K562 (cell line): ENCODE data around the gene COL23A1. TPM values are rescaled to one million over a fixed set of nuclear protein-coding genes. Genes with fewer than 3 reads are reported as not detected.

Experiments
- ATAC-seq: fragments of 200-7000 bp; cut with Tn5 transposase; 3 replicates; pipeline ENCODE4 v1.9.1; 2020; ENCODE audit warnings: moderate library complexity
- BruUV-seq: library from RNA; stranded (reverse); fragments of 400-500 nt; replicated peaks from 2 replicates; lab custom pipeline; 2021; lab: Mats Ljungman, UMichigan
- CTCF ChIA-PET: fragments of 300-600 bp; formaldehyde crosslinking; extraction: SDS; loops from one replicate; lab custom pipeline; 2021; ENCODE audit warnings: low intra/inter-chr PET ratio; lab: Yijun Ruan, JAX
- POLR2A ChIA-PET: fragments of 300-600, 350-650 bp; sonication (Branson Sonifier 250); formaldehyde crosslinking; extraction: SDS; loops from one replicate; lab custom pipeline; 2021; ENCODE audit warnings: antibody characterized with exemption, inconsistent platforms; lab: Yijun Ruan, JAX
- DNase-seq, 4 experiments: peaks; one replicate each; pipeline versions ENCODE4 v3.0.0 to v3.0.0-alpha.2; 2011 to 2018; ENCODE audit warnings: low spot score in 3 of 4, mixed read lengths in 3 of 4; ENCODE audit errors: extremely low read depth in 1 of 4
- FAIRE-seq: peaks from 2 replicates; lab custom pipeline; 2011; peaks lifted over from hg19 to GRCh38; lab: Jason Lieb, UNC
- H2AFZ ChIP-seq: 2 replicates; pipeline ENCODE4 v1.6.0; 2011; ENCODE audit warnings: low read depth, low read length, control low read depth, inconsistent platforms
- H3K27ac ChIP-seq: fragments of 200-600 bp; 3 replicates; pipeline ENCODE4 v1.8.0; 2011; ENCODE audit warnings: low read depth, mild to moderate bottlenecking, control low read depth, inconsistent platforms, low read length, moderate library complexity, mixed read lengths; ENCODE audit errors: extremely low read depth
- H3K27me3 ChIP-seq, 2 experiments: fragments of 300-600 bp in 1 of 2; 2 replicates in 1 of 2; 3 replicates in 1 of 2; pipeline versions ENCODE4 v1.6.0 to v1.8.0; 2011; ENCODE audit warnings: inconsistent platforms in 2 of 2, low read length in 2 of 2, mild to moderate bottlenecking in 1 of 2, mixed read lengths in 1 of 2, moderate library complexity in 1 of 2; ENCODE audit not compliant: control insufficient read depth in 2 of 2, insufficient read depth in 2 of 2
- H3K36me3 ChIP-seq: fragments of 300-600 bp; 3 replicates; pipeline ENCODE4 v1.8.0; 2011; ENCODE audit warnings: mild to moderate bottlenecking, low read length, inconsistent platforms; ENCODE audit not compliant: control insufficient read depth, insufficient read depth
- H3K4me1 ChIP-seq, 2 experiments: fragments of 200-600 bp in 1 of 2; replicated peaks in 1 of 2; 2 replicates in 1 of 2; 3 replicates in 1 of 2; pipeline versions ENCODE4 v1.5.1 to v1.8.0; 2011; ENCODE audit warnings: inconsistent platforms in 2 of 2, low read length in 2 of 2, mild to moderate bottlenecking in 1 of 2, mixed read lengths in 1 of 2, moderate library complexity in 1 of 2; ENCODE audit not compliant: control insufficient read depth in 2 of 2, insufficient read depth in 2 of 2
- H3K4me2 ChIP-seq: 2 replicates; pipeline ENCODE4 v1.6.1; 2011; ENCODE audit warnings: low read length, control low read depth, inconsistent platforms, mixed read lengths; ENCODE audit not compliant: insufficient read depth
- H3K4me3 ChIP-seq: fragments of 200-600 bp; sonication (generic), shearing (Covaris generic); 2 replicates; pipeline ENCODE4 v1.5.1; 2016; ENCODE audit warnings: control low read depth, inconsistent platforms
- H3K79me2 ChIP-seq: fragments of 200-600 bp; 3 replicates; pipeline ENCODE4 v1.8.0; 2011; ENCODE audit warnings: low read length, inconsistent platforms; ENCODE audit not compliant: control insufficient read depth, insufficient read depth
- H3K9ac ChIP-seq, 2 experiments: 2 replicates each; pipeline versions ENCODE4 v1.6.0 to v1.6.1; 2011; ENCODE audit warnings: low read depth in 2 of 2, low read length in 2 of 2, control low read depth in 1 of 2, inconsistent platforms in 1 of 2, mild to moderate bottlenecking in 1 of 2, mixed read lengths in 1 of 2; ENCODE audit not compliant: insufficient read depth in 1 of 2
- H3K9me1 ChIP-seq: one replicate; pipeline ENCODE4 v1.6.0; 2011; ENCODE audit warnings: inconsistent platforms, mild to moderate bottlenecking, low read length, moderate library complexity; ENCODE audit not compliant: control insufficient read depth, insufficient read depth
- H3K9me3 ChIP-seq: replicated peaks from 2 replicates; pipeline ENCODE4 v1.5.1; 2011; ENCODE audit warnings: low read depth, low read length, inconsistent platforms; ENCODE audit not compliant: control insufficient read depth, insufficient read depth
- H4K20me1 ChIP-seq: replicated peaks from 2 replicates; pipeline ENCODE4 v1.6.1; 2011; ENCODE audit warnings: low read length, inconsistent platforms, mixed read lengths; ENCODE audit not compliant: control insufficient read depth, insufficient read depth
- ADNP ChIP-seq: fragments of 200-800 bp; sonication (Bioruptor generic); IDR thresholded peaks from 2 replicates; pipeline ENCODE4 v1.6.1; 2016; ENCODE audit warnings: missing genetic modification characterization, missing compliant biosample characterization
- HEY1 ChIP-seq: fragments of 250-450 bp; sonication (Bioruptor Pico); IDR thresholded peaks from 2 replicates; pipeline ENCODE4 v1.5.0; 2020; ENCODE audit warnings: mild to moderate bottlenecking, moderate library complexity, borderline replicate concordance
- NBN ChIP-seq: fragments of 450-650 bp; IDR thresholded peaks from 2 replicates; pipeline ENCODE4 v1.6.1; 2016; ENCODE audit warnings: low read depth, mild to moderate bottlenecking
- RERE ChIP-seq: sonication (generic); formaldehyde crosslinking; IDR thresholded peaks from 2 replicates; pipeline ENCODE4 v1.8.0; 2023; ENCODE audit warnings: missing genetic modification reagents, mild to moderate bottlenecking, borderline replicate concordance
- SOX6 ChIP-seq: fragments of 450-650 bp; IDR thresholded peaks from 2 replicates; pipeline ENCODE4 v1.6.1; 2014; ENCODE audit warnings: mild to moderate bottlenecking
- SP2 ChIP-seq: IDR thresholded peaks from 2 replicates; pipeline ENCODE4 v1.6.1; 2011; ENCODE audit warnings: mild to moderate bottlenecking, low read depth, low read length, moderate library complexity; ENCODE audit not compliant: poor library complexity, severe bottlenecking; ENCODE audit errors: extremely low read depth
- ZBTB11 ChIP-seq, 3 experiments: fragments of 200-800 bp in 1 of 3; fragments of 250-450 bp in 1 of 3; fragments of 450-650 bp in 1 of 3; sonication (Bioruptor Pico) in 1 of 3; sonication (Bioruptor generic) in 1 of 3; formaldehyde crosslinking in 1 of 3; IDR thresholded peaks; 2 replicates each; pipeline versions ENCODE4 v1.6.1 to v1.8.0; 2016 to 2022; ENCODE audit warnings: mild to moderate bottlenecking in 2 of 3, missing genetic modification characterization in 2 of 3, missing compliant biosample characterization in 1 of 3, moderate library complexity in 1 of 3
- ZNF324 ChIP-seq: fragments of 250-450 bp; sonication (Bioruptor Pico); IDR thresholded peaks from 2 replicates; pipeline ENCODE4 v1.4.0; 2020; ENCODE audit warnings: mild to moderate bottlenecking
- WGBS: fragments of 100-300 bp; shearing (Covaris generic); methylation state at CpG from one replicate; pipeline ENCODE4 v1.1.6; 2016; ENCODE audit warnings: low coverage, mixed read lengths; ENCODE audit not compliant: insufficient coverage; ENCODE audit errors: missing lambda C conversion rate; 5-methylcytosine and 5-hydroxymethylcytosine counted together
- in situ Hi-C: fragments of 300-500 bp; cut with MboI; formaldehyde crosslinking; loops from 4 replicates; pipeline ENCODE4 v1.15.0; 2018; ENCODE audit warnings: inconsistent platforms, mixed read lengths
- intact Hi-C: fragments of 100-400 bp; cut with micrococcal nuclease; formaldehyde crosslinking; loops from 2 replicates; pipeline ENCODE4 v1.14.2; 2022
- polyA plus RNA-seq, 8 experiments: library from polyadenylated mRNA; depleted of rRNA in 4 of 8; stranded (reverse) in 5 of 8; unstranded in 3 of 8; fragments of >200 nt; fragmentation: Nextera tagmentation in 2 of 8; fragmentation: Illumina TruSeq in 1 of 8; extraction: Ambion mirVana in 2 of 8; extraction: Trizol in 1 of 8; gene quantifications; 2 replicates each; pipeline versions ENCODE4 v1.2.1 to v1.2.3, GENCODE V29; 2011 to 2014; ENCODE audit warnings: inconsistent platforms in 1 of 8, missing spikeins in 1 of 8
- total RNA-seq, 7 experiments: library from RNA; depleted of rRNA in 6 of 7; stranded (reverse); fragments of >200 nt in 6 of 7; fragmentation: Illumina TruSeq in 2 of 7; extraction: Trizol in 2 of 7; gene quantifications; 2 replicates each; pipeline versions ENCODE4 v1.2.1 to v1.2.3, GENCODE V29; 2011 to 2021; ENCODE audit warnings: low replicate concordance in 1 of 7

Gene COL23A1
- total and polyA plus RNA-seq, 9 of the 15 experiments (the other 6 are each of a cell fraction or from before 2014, with no cell fraction given): 0.09 TPM; not detected in 8

- no peak for TF ChIP-seq ZBTB11 (CRISPR knock-in tag; IDR thresholded peaks at IDR 0.05)
- no peak for TF ChIP-seq SOX6
- TF ChIP-seq SP2: no peak
- TF ChIP-seq ADNP (tag): no peak
- TF ChIP-seq, all 486 proteins: peak for 0
These were observed 204.7 kb downstream of the COL23A1 start (continued) for GRCh38 chr5:178385496-178385890.

GRCh38 chr5:178384816-178385495 lies 205.2 kb downstream of the COL23A1 start:
- 7% methylated on average over 14 of the region's 15 CpGs for WGBS
- H3K79me2 ChIP-seq: no peaks in the 10 kb centered on the region
- no peak overlapping the region for H3K27ac ChIP-seq
- ChIA-PET CTCF (no interaction called here), POLR2A (interaction anchor here (0.5 to 1.4 kb wide), 4 partner anchors 12 to 23 kb away, joined by 3 to 5 read pairs (median 3); no protein-coding TSS in a partner anchor)
- H3K9me1 ChIP-seq: no peaks in the 10 kb centered on the region
- no peak overlapping the region for H3K9ac ChIP-seq
- ATAC-seq (peak; percentile 49), FAIRE-seq (no peak), DNase-seq (peak in 1 of 4 experiments; percentile 25)
- H3K9me3 ChIP-seq: no peaks in the 10 kb centered on the region
- peaks cover 58 to 100% of the 10 kb centered on the region in 2 experiments for H3K27me3 ChIP-seq
- H3K4me3 ChIP-seq: no peak overlapping the region
- H2AFZ ChIP-seq: no peak overlapping the region
- no peak overlapping the region for H3K4me2 ChIP-seq
- peaks cover 0 to 10% of the 10 kb centered on the region in 2 experiments; a peak in 2 of 5 replicates for H3K4me1 ChIP-seq
- BruUV-seq: no TSS peak
- no peaks in the 10 kb centered on the region for H3K36me3 ChIP-seq
- in situ Hi-C loops: no loop called here
- intact Hi-C loops: no loop called here
- H4K20me1 ChIP-seq: peaks cover 14% of the 10 kb centered on the region; the same call in 1 of the 2 replicates
- TF ChIP-seq RERE (CRISPR knock-in tag) (no peak), HEY1 (CRISPR knock-in tag) (no peak), NBN (no peak), ZNF324 (no peak)
